Activated naive CD4-positive, alpha-beta T cell treated with anti-CD3 and anti-CD28 coated beads, Interleukin-2, amount 10 ng/mL, durations not matched to agents 7 days and 5 days (primary cell): ENCODE data around the gene MRM2.

Experiments used
- CTCF ChIA-PET: fragments of 350-600 bp; sonication (Branson Sonifier 250); formaldehyde crosslinking; loops from one replicate; lab custom pipeline; 2021; ENCODE audit warnings: antibody characterized with exemption; lab: Charles Lee
- DNase-seq: peaks from one replicate; pipeline ENCODE4 v3.0.0-alpha.2; 2020
- H3K27ac Mint-ChIP-seq: one replicate; pipeline ENCODE4 v1.8.0; 2021; ENCODE audit warnings: mild to moderate bottlenecking, moderate library complexity, mixed read lengths
- H3K27me3 Mint-ChIP-seq: one replicate; pipeline ENCODE4 v1.8.0; 2021; ENCODE audit warnings: mild to moderate bottlenecking, mixed read lengths
- H3K36me3 Mint-ChIP-seq: one replicate; pipeline ENCODE4 v1.8.0; 2021; ENCODE audit warnings: mixed read lengths
- H3K4me1 Mint-ChIP-seq: one replicate; pipeline ENCODE4 v1.8.0; 2021; ENCODE audit warnings: mixed read lengths
- H3K4me3 Mint-ChIP-seq: one replicate; pipeline ENCODE4 v1.8.0; 2021; ENCODE audit warnings: mild to moderate bottlenecking, moderate library complexity, mixed read lengths
- H3K9me3 Mint-ChIP-seq: one replicate; pipeline ENCODE4 v1.8.0; 2021; ENCODE audit warnings: mixed read lengths

Gene MRM2

DNA sequence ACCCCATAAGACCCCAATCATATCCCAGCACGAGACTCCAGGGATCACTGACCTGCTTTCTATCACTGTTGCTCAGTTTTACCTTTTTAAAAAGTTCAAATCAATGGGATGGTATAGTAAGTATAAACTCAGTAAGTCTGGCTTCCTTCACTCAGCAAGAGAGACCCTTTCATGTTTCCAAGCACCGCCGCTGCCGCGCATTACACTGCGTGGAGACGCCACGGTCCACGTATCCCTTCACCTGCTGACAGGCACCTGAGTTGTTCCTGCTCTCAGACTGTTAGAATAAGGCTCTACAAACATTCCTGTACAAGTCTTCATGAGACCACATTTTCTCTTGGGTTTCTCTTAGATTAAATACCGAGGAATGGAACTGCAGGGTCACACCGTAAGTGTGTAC lies 37.6 kb downstream of the MRM2 start:
- Mint-ChIP-seq H3K27ac (no peak overlapping the region), H3K4me3 (no peak overlapping the region), H3K9me3 (no peaks in the 10 kb centered on the region), H3K27me3 (no peaks in the 10 kb centered on the region), H3K4me1 (no peaks in the 10 kb centered on the region), H3K36me3 (peaks cover 14% of the 10 kb centered on the region)
- CTCF ChIA-PET, result no interaction called here
- DNase-seq, result no peak

DNA sequence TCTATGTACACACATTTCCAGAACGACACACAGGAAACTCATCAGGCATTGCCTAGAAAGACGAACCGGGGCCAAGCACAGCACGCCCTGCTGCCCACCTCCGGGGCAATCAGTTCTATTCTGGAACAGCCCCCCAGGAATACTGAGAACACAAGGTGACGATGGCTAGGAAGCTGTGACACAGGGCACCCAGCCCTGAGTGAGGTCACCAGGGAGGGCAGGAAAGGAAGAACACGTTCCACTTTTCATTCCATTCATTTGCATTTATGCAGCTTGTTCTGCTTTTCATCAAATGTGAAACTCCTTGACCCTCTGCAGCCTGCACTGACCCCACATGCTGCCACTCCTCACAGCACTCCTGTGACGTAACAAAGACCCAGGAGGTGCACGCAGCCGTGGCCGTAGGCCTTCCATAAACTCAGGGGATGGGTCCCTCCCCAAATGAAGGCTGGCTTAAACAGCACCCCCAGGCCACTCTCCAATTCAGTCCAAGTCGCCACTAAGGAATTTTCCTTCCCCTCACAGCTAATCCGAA lies 38.2 kb downstream of the MRM2 start:
- Mint-ChIP-seq H3K27me3 (no peaks in the 10 kb centered on the region), H3K4me1 (no peaks in the 10 kb centered on the region), H3K4me3 (no peak overlapping the region), H3K27ac (no peak overlapping the region), H3K9me3 (no peaks in the 10 kb centered on the region), H3K36me3 (peaks cover 15% of the 10 kb centered on the region)
- CTCF ChIA-PET, result interaction anchor here (1.1 kb wide), 1 partner anchor 144 kb away, joined by 3 read pairs; no protein-coding TSS in a partner anchor
- DNase-seq, result no peak

DNA sequence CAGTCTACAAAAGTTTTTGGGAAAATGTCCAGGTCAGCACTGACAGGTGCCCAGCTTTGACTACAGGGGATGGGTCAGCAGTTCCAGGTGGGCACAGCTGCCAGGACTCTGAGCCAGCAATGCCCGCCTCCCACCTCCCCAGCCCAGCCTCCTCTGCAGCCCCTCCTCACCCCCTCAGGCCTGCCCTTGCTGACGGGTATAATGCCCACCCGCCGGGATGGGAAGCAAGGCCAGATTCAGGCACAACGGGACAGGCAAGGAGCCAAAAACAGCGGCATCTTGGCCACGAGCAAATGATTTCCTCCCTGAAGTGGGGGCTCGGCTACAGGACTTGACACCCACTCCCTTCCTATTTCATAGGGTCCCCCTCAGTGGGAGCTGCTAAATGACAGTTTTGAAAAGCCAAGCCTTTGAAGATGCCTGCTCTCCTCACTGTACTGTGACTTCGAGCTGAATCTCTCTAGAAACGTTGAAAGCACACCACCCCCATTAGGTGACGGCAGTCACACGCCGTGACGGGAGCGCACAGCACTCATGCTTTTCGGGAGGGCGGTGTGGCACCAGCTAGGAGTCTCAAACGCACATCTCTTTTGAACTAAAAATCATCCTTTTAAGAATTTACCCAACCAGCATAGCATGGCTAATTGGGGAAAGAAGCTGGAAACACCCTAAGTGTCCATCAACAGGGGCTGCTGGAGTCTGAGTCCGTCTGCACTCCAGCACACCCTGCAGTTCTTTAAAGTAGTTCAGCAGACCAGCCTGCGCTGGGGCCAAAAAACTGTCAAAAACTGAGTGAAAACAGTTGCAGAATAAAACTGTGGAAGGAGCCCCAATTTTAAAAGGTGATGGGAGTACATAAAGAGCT lies 38.9 kb downstream of the MRM2 start:
- Mint-ChIP-seq H3K4me3 (no peak overlapping the region), H3K27me3 (no peaks in the 10 kb centered on the region), H3K9me3 (no peaks in the 10 kb centered on the region), H3K4me1 (no peaks in the 10 kb centered on the region), H3K27ac (no peak overlapping the region), H3K36me3 (peaks cover 14% of the 10 kb centered on the region)
- no peak for DNase-seq
- CTCF ChIA-PET, result interaction anchor here (1.1 kb wide), 1 partner anchor 145 kb away, joined by 3 read pairs; no protein-coding TSS in a partner anchor

DNA sequence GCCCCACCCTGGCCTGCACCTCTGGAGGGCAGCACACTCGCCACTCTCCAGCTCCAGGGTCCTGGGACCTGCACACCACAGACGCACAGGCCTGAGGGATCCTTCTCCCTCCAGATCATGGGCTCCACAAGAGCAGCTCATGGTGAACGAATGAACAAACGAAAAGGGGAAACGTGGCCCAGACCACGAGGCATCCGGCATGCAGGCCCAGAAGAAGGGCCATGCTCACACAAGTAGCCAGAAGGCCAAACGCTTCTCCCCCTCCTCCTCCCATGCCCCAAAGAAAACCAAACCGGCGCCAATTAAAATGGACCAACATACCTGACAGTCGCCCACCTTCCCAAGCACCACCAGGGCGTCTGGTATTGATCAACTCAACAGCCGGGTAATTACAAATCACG lies 39.6 kb downstream of the MRM2 start:
- no peak overlapping the region for H3K27ac Mint-ChIP-seq
- CTCF ChIA-PET, result interaction anchor here (1.2 kb wide), 1 partner anchor 145 kb away, joined by 3 read pairs; no protein-coding TSS in a partner anchor
- H3K27me3 Mint-ChIP-seq, result no peaks in the 10 kb centered on the region
- no peak overlapping the region for H3K4me3 Mint-ChIP-seq
- H3K4me1 Mint-ChIP-seq, result no peaks in the 10 kb centered on the region
- DNase-seq, result no peak
- H3K36me3 Mint-ChIP-seq, result peaks cover 14% of the 10 kb centered on the region
- H3K9me3 Mint-ChIP-seq, result no peaks in the 10 kb centered on the region

DNA sequence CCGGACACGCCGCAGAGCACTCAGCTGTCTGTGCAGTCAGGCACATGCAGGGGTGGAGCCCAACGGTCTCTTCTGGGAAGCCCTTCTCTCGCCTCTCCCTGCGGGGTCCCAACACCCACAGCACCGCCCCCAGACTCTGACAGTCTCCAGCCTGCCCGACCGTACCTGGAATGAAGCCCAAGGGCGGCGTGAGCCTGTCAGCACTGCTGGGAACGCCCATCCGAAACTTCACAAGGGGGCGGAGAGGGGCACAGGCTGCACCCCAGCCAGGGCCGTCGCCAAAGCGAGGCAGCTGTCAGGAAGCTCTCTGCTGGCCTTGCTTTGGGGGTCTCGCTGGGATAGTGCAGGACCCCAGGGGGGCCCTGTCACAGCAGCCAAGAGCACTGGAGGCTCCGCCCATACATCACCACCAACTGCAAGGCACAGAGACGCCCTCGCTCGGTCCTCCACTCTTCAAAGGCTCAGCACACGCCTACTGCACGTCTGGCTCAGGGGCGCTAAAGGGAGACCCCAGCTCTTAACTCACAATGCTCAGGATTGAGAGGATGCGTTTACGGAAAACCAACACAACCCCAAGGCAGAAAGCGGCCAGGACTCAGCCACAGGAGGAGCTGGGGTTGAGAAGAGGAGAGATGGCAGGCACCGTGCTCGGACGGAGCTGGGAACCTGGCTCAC lies 40.2 kb downstream of the MRM2 start:
- CTCF ChIA-PET, result interaction anchor here (0.8 to 1.2 kb wide), 2 partner anchors 48 to 146 kb away, joined by 3 read pairs; no protein-coding TSS in a partner anchor
- no peak overlapping the region for H3K27ac Mint-ChIP-seq
- DNase-seq, result no peak
- H3K27me3 Mint-ChIP-seq, result no peaks in the 10 kb centered on the region
- no peaks in the 10 kb centered on the region for H3K4me1 Mint-ChIP-seq
- no peak overlapping the region for H3K4me3 Mint-ChIP-seq
- H3K36me3 Mint-ChIP-seq, result peaks cover 16% of the 10 kb centered on the region
- no peaks in the 10 kb centered on the region for H3K9me3 Mint-ChIP-seq

DNA sequence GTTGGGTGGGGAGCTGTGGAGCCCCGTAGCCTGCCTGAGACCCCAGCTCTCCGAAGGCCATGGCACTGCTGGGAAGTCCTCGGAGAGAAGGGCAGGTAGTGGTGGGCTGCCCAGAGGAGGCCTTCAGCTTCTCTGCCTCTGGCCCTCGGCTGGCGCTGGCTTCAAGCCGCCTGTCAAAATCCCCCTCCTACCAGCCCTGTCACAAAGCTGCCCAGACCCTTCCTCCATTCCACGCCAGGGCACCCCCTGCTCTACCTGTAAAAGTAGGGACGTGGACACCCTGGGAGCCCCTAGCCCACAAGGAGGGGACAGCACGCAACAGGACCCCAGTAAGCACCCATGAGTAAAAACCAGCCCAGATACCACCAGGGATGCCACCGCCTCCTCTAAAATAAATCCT lies 40.9 kb downstream of the MRM2 start:
- Mint-ChIP-seq H3K36me3 (peaks cover 22% of the 10 kb centered on the region), H3K4me1 (no peaks in the 10 kb centered on the region), H3K27ac (no peak overlapping the region), H3K9me3 (no peaks in the 10 kb centered on the region), H3K4me3 (no peak overlapping the region), H3K27me3 (no peaks in the 10 kb centered on the region)
- no peak for DNase-seq
- CTCF ChIA-PET, result interaction anchor here (1.2 kb wide), 1 partner anchor 147 kb away, joined by 3 read pairs; no protein-coding TSS in a partner anchor

DNA sequence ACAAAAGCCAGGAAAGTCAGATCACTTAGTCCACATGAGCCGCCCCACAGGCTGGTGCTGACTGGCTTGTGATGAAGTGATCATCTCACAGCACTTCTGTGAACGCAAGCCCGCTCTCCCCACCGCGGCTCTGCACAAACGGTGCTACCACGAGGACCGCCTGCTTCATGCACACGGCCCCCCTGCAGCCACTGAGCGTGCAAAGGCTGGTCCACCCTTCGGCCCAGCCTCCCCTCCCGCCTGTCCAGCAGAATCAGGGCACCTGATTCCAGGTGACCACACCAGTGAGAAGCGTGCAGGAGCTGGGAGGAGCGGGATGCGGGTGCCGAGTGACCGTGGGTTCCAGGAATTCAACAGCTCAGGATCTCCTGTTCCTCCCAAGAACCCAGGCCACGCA lies 41.4 kb downstream of the MRM2 start:
- peaks cover under 1% of the 10 kb centered on the region for H3K9me3 Mint-ChIP-seq
- peaks cover 26% of the 10 kb centered on the region for H3K36me3 Mint-ChIP-seq
- CTCF ChIA-PET, result no interaction called here
- no peak overlapping the region for H3K4me3 Mint-ChIP-seq
- H3K27me3 Mint-ChIP-seq, result no peaks in the 10 kb centered on the region
- no peak overlapping the region for H3K27ac Mint-ChIP-seq
- H3K4me1 Mint-ChIP-seq, result no peaks in the 10 kb centered on the region
- no peak for DNase-seq

DNA sequence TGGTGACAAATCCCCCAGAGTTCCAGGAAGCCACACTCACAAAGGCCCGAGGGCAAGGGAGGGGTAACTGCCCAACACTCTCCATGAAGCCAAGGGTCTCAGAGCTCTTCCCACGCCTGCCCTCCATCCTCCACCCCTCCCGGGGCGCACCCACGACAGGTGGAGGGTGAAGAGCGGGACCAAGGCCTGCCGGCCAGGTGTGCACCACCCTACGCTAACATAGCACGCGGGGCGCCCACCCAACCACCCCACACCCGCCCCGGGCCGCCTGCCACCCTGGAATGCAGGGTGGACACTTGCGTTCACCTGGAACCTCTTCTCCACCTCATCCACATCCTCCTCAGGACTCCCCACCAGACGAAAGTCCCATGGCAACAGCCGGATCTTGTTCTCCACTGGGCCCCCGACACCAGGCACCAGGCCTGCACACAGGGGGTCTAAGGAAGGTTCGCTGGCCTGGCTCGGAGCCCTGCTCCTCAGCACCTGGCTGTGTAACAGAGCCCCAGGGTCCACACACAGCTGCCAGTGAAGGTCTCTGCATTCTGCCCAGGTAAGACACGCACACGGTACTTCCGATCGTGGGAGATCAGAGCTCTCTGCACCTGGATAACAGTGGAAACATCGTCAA lies 41.9 kb downstream of the MRM2 start:
- DNase-seq, result no peak
- peaks cover 31% of the 10 kb centered on the region for H3K36me3 Mint-ChIP-seq
- H3K27me3 Mint-ChIP-seq, result no peaks in the 10 kb centered on the region
- CTCF ChIA-PET, result no interaction called here
- H3K9me3 Mint-ChIP-seq, result peaks cover 6% of the 10 kb centered on the region
- no peak overlapping the region for H3K4me3 Mint-ChIP-seq
- H3K4me1 Mint-ChIP-seq, result no peaks in the 10 kb centered on the region
- no peak overlapping the region for H3K27ac Mint-ChIP-seq

DNA sequence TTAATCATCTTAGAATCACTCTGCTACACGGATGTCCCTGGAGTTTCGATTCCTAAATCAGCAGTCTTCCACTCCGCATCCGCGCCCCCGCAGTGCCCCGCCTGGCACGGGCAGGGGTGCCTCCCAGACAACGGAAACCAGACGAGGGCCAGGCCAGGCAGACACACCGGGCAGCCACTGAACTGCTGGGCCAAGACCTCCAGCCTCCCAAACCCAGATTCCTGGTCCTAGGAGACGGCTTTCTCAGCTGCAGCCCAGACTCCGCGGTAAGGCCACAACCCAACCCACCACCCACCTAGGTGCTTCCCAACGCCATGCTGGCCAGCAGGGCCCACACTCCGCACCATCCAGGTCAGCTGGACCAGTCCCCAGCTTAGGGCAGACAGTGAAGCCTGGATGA lies 42.5 kb downstream of the MRM2 start:
- CTCF ChIA-PET, result no interaction called here
- peaks cover 6% of the 10 kb centered on the region for H3K9me3 Mint-ChIP-seq
- peaks cover 31% of the 10 kb centered on the region for H3K36me3 Mint-ChIP-seq
- H3K4me1 Mint-ChIP-seq, result no peaks in the 10 kb centered on the region
- H3K27ac Mint-ChIP-seq, result no peak overlapping the region
- no peaks in the 10 kb centered on the region for H3K27me3 Mint-ChIP-seq
- no peak for DNase-seq
- no peak overlapping the region for H3K4me3 Mint-ChIP-seq

DNA sequence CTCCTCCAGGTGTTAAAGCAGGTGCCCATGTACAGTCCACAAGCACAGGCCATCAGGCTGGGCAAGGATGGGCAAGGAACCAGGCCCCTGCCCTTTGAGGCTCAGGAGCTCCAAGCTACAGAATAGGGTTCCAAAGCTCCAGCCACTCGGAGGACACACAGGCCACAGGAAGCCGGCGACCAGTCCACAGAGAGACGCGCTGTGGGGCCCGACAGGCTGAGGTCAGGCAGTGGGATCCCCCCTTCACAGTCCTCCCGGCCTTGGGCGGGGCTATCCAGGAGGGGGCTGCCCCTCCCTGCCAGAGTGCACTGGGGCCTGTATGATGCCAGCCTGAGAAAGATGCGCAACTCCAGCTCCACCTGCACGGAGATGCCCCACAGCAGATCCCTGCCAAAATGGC lies 43.2 kb downstream of the MRM2 start:
- H3K27ac Mint-ChIP-seq, result no peak overlapping the region
- CTCF ChIA-PET, result no interaction called here
- H3K36me3 Mint-ChIP-seq, result peaks cover 34% of the 10 kb centered on the region
- no peak for DNase-seq
- H3K4me3 Mint-ChIP-seq, result no peak overlapping the region
- H3K9me3 Mint-ChIP-seq, result peaks cover 6% of the 10 kb centered on the region
- H3K4me1 Mint-ChIP-seq, result no peaks in the 10 kb centered on the region
- H3K27me3 Mint-ChIP-seq, result no peaks in the 10 kb centered on the region

DNA sequence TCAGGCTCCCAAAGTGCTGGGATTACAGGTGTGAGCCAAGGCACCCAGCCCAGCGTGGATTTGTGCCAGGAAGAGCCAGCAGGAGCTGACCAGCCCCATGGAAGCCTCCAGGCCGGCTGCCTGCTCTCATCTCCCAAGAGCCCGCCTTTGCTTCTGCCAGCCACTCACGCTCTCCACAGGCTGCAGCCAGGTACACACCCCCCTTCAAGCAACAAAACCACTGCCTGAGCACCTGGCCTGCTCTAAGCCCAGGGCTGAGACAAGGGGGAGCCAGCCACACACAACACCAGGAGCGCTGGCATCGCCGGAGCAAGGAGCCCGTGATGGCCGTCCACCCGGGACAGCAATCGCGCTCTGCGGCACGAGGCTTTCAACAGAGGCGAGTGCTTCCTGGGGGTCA lies 43.8 kb downstream of the MRM2 start:
- Mint-ChIP-seq H3K4me3 (no peak overlapping the region), H3K36me3 (peaks cover 34% of the 10 kb centered on the region), H3K27me3 (no peaks in the 10 kb centered on the region), H3K9me3 (peaks cover 6% of the 10 kb centered on the region), H3K27ac (no peak overlapping the region), H3K4me1 (no peaks in the 10 kb centered on the region)
- CTCF ChIA-PET, result no interaction called here
- no peak for DNase-seq

DNA sequence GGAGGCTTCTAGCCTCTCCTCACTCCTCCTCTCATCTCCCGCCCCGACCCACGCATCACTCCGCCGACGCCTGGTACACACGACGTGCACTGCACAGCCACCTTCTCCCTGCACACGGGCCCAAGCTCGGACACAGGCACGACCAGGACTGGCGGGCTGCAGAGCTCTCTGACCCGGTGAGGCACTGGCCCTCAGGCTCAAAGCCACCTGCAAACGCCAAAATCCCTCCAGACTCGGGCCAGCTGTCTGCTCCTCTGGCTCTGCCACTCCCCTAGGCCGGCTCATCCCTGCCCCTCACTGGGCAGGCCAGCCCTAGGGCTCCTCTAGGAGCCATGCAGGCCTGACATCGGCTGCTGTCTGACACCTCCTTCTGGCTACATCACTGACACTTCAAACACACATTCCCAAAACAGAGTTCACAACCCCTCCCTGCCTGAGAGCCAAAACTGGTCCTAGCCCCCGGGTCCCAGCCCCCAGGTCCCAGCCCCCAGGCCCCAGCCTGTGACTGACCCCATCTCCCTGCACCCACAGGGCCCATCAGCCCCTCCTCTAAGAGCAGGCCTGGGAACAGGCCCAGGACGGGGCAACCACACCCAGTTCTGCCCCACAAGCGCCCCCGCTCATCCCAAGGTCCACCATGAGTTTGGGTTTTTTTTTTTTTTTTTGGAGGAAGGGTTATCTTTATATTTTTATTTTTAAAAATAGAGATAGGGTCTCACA lies 44.4 kb downstream of the MRM2 start:
- peaks cover 6% of the 10 kb centered on the region for H3K9me3 Mint-ChIP-seq
- H3K27me3 Mint-ChIP-seq, result no peaks in the 10 kb centered on the region
- DNase-seq, result no peak
- H3K4me1 Mint-ChIP-seq, result no peaks in the 10 kb centered on the region
- H3K36me3 Mint-ChIP-seq, result peaks cover 34% of the 10 kb centered on the region
- H3K4me3 Mint-ChIP-seq, result no peak overlapping the region
- no peak overlapping the region for H3K27ac Mint-ChIP-seq
- CTCF ChIA-PET, result no interaction called here

DNA sequence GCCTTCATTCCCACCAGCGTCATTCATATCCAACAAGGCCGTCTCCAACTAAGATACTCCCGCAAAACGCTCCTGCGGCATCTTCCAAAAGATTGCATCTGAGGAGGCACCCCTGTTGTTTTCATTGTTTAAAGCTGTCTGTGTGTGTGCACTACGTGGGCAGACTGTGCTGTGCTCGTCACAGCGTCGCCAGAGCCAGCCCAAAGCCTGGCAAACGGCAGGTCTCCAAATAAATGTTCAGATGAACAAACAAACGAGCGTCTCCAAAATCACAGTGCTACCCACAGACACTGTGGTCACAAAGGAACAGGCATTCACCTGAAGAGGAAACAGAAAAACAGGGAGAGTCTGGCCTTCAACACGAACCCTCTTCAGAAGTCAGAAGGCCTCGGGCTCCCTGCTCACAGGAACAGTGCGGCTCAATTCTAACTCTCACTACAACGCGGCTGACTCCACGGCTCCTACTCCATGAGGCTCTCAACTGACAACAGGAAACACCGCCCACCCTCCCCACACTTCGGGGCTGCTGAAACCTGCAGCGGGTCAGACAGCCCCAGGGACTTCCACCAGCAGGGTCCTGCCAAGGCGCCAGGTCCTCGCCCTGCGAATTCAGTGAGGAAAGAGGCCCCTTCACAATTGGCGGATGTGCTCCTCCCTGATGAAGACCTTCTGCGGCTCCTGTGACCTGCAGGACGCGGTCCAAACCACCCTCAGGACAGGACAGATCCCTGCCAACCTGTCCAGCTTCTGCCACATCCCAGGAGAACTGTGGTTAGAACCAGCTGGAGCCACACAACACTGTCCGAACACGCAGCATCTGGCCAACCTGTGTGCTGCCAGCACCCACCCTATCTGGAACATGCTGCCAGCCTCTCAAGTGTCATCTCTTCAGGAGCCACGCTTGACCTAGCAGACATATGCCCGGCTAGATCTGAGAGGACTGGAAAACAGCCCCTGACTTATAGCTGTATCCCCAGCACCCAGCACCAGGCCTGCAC lies 45.3 kb downstream of the MRM2 start:
- peaks cover 6% of the 10 kb centered on the region for H3K9me3 Mint-ChIP-seq
- CTCF ChIA-PET, result interaction anchor here (0.8 kb wide), 1 partner anchor 151 kb away, joined by 3 read pairs; no protein-coding TSS in a partner anchor
- peaks cover 35% of the 10 kb centered on the region for H3K36me3 Mint-ChIP-seq
- no peak overlapping the region for H3K4me3 Mint-ChIP-seq
- peak overlapping the region; percentile 11 for H3K27ac Mint-ChIP-seq
- no peaks in the 10 kb centered on the region for H3K4me1 Mint-ChIP-seq
- H3K27me3 Mint-ChIP-seq, result no peaks in the 10 kb centered on the region
- no peak for DNase-seq
